A549 (cell line): ENCODE data around the gene SLC25A34. TPM values are rescaled to one million over a fixed set of nuclear protein-coding genes. Genes with fewer than 3 reads are reported as not detected.

Experiments used
- ATAC-seq, 2 experiments: fragments of 200-7000 bp in 1 of 2; fragments of >200 bp in 1 of 2; cut with Nextera tagmentation in 1 of 2; cut with Tn5 transposase in 1 of 2; 3 replicates each; pipeline versions ENCODE4 v1.8.0 to v1.9.1; 2018 to 2020; ENCODE audit warnings: mild to moderate bottlenecking in 1 of 2, moderate library complexity in 1 of 2
- CTCF ChIA-PET: fragments of 300-600 bp; sonication (Branson Sonifier 250); formaldehyde crosslinking; extraction: SDS; loops from one replicate; lab custom pipeline; 2021; ENCODE audit warnings: antibody characterized with exemption, inconsistent platforms; lab: Yijun Ruan, JAX
- POLR2A ChIA-PET: fragments of 350-600 bp; formaldehyde crosslinking; extraction: SDS; loops from one replicate; lab custom pipeline; 2021; ENCODE audit warnings: antibody characterized with exemption, inconsistent platforms; lab: Yijun Ruan, JAX
- DNase-seq, 2 experiments: peaks; one replicate each; pipeline versions ENCODE4 v3.0.0 to v3.0.0-alpha.2; 2011 to 2016; ENCODE audit warnings: low read depth in 1 of 2, low spot score in 1 of 2
- FAIRE-seq: peaks from 2 replicates; lab custom pipeline; 2011; peaks lifted over from hg19 to GRCh38; lab: Jason Lieb, UNC
- H3K27ac ChIP-seq, 2 experiments: fragments of >200 bp; sonication (Bioruptor Twin); formaldehyde crosslinking; 3 replicates each; pipeline ENCODE4 v1.5.1; 2016 to 2017
- H3K4me1 ChIP-seq: fragments of >200 bp; sonication (Bioruptor Twin); formaldehyde crosslinking; 3 replicates; pipeline ENCODE4 v1.6.1; 2016
- H3K4me2 ChIP-seq: fragments of >200 bp; sonication (Bioruptor Twin); formaldehyde crosslinking; 3 replicates; pipeline ENCODE4 v1.6.1; 2016
- H3K4me3 ChIP-seq: fragments of >200 bp; sonication (Bioruptor Twin); formaldehyde crosslinking; 3 replicates; pipeline ENCODE4 v1.5.1; 2016
- H3K9me3 ChIP-seq: fragments of >200 bp; sonication (Bioruptor Twin); formaldehyde crosslinking; 3 replicates; pipeline ENCODE4 v1.6.1; 2016
- BHLHE40 ChIP-seq: IDR thresholded peaks from 2 replicates; pipeline ENCODE4 v1.6.1; 2012; ENCODE audit warnings: low read depth, low read length, inconsistent platforms
- CBX8 ChIP-seq: fragments of 200-600 bp; sonication (generic); IDR thresholded peaks from 2 replicates; pipeline ENCODE4 v1.6.1; 2016
- FOXS1 ChIP-seq: fragments of 250-450 bp; sonication (Bioruptor Pico); IDR thresholded peaks from 2 replicates; pipeline ENCODE4 v1.5.0; 2020; ENCODE audit warnings: mild to moderate bottlenecking, moderate library complexity
- GATA3 ChIP-seq: IDR thresholded peaks from 2 replicates; pipeline ENCODE4 v1.6.1; 2012; ENCODE audit warnings: borderline replicate concordance
- HMGXB4 ChIP-seq: fragments of 250-450 bp; sonication (Bioruptor Pico); IDR thresholded peaks from 2 replicates; pipeline ENCODE4 v1.5.0; 2021; ENCODE audit warnings: mild to moderate bottlenecking, moderate library complexity, borderline replicate concordance
- HOXB5 ChIP-seq: fragments of 250-450 bp; sonication (Bioruptor Pico); IDR thresholded peaks from 2 replicates; pipeline ENCODE4 v1.5.0; 2020; ENCODE audit warnings: mild to moderate bottlenecking, moderate library complexity
- JUNB ChIP-seq: fragments of >200 bp; sonication (Bioruptor Twin); formaldehyde crosslinking; IDR thresholded peaks from 2 replicates; pipeline ENCODE4 v1.6.1; 2016
- KDM1A ChIP-seq: fragments of 200-600 bp; sonication (generic); IDR thresholded peaks from 2 replicates; pipeline ENCODE4 v1.6.1; 2016; ENCODE audit warnings: low read depth, mild to moderate bottlenecking
- KDM5A ChIP-seq: fragments of 200-600 bp; sonication (generic); IDR thresholded peaks from 2 replicates; pipeline ENCODE4 v1.6.1; 2016; ENCODE audit warnings: antibody characterized with exemption, mild to moderate bottlenecking
- MAX ChIP-seq: IDR thresholded peaks from 2 replicates; pipeline ENCODE4 v1.6.1; 2012
- MAZ ChIP-seq: fragments of 150-350 bp; IDR thresholded peaks from 2 replicates; pipeline ENCODE4 v1.6.1; 2014; ENCODE audit warnings: antibody characterized with exemption, low read depth, low read length, borderline replicate concordance
- MYC ChIP-seq: IDR thresholded peaks from 2 replicates; pipeline ENCODE4 v1.6.1; 2012; ENCODE audit warnings: mild to moderate bottlenecking, inconsistent platforms, low read length, improper control_type of control experiment, borderline replicate concordance
- NFE2L2 ChIP-seq: fragments of 150-350 bp; conservative IDR thresholded peaks from 2 replicates; pipeline ENCODE4 v1.6.1; 2014; ENCODE audit warnings: low read length
- PHF8 ChIP-seq: fragments of 200-600 bp; sonication (generic); IDR thresholded peaks from 2 replicates; pipeline ENCODE4 v1.6.1; 2016; ENCODE audit warnings: low read depth, mild to moderate bottlenecking, antibody characterized with exemption, moderate library complexity, borderline replicate concordance
- POLR2AphosphoS2 ChIP-seq: conservative IDR thresholded peaks from 2 replicates; pipeline ENCODE4 v1.6.1; 2012; ENCODE audit warnings: low read length, improper control_type of control experiment, inconsistent platforms
- RNF2 ChIP-seq: fragments of 200-600 bp; sonication (generic); IDR thresholded peaks from 2 replicates; pipeline ENCODE4 v1.6.1; 2016; ENCODE audit warnings: low read depth, mild to moderate bottlenecking, antibody characterized with exemption, moderate library complexity, borderline replicate concordance
- SMC3 ChIP-seq: fragments of >200 bp; sonication (Bioruptor Twin); formaldehyde crosslinking; IDR thresholded peaks from 3 replicates; pipeline ENCODE4 v1.6.1; 2018; ENCODE audit warnings: inconsistent platforms
- SREBF2 ChIP-seq: fragments of 450-650 bp; IDR thresholded peaks from 2 replicates; pipeline ENCODE4 v1.6.1; 2014; ENCODE audit warnings: mild to moderate bottlenecking, moderate library complexity
- WGBS: methylation state at CpG from one replicate; pipeline ENCODE4 v1.1.6; 2017; ENCODE audit errors: missing lambda C conversion rate; 5-methylcytosine and 5-hydroxymethylcytosine counted together
- polyA minus RNA-seq: library from RNA; depleted of rRNA, polyadenylated mRNA; stranded (reverse); fragments of >200 nt; gene quantifications from 2 replicates; pipeline ENCODE4 v1.2.3, GENCODE V29; 2011; rRNA and poly(A)+ RNA removed
- polyA plus RNA-seq, 4 experiments: library from polyadenylated mRNA; depleted of rRNA in 3 of 4; stranded (reverse); fragments of >200 nt; fragmentation: RNase III in 1 of 4; extraction: RNeasy Plus Mini Kit Qiagen cat#74134 plus additional on column Dnase treatment in 1 of 4; gene quantifications; 2 replicates in 3 of 4; 3 replicates in 1 of 4; pipeline ENCODE4 v1.2.3, GENCODE V29; 2011 to 2017
- TF ChIP-seq, protein P1 (sequence below): fragments of >200 bp; sonication (Bioruptor Twin); formaldehyde crosslinking; IDR thresholded peaks from 3 replicates; pipeline ENCODE4 v1.6.1; 2016
- TF ChIP-seq, protein P2 (sequence below): fragments of >200 bp; sonication (Bioruptor Twin); formaldehyde crosslinking; IDR thresholded peaks from 2 replicates; pipeline ENCODE4 v1.6.1; 2016
- TF ChIP-seq, protein P3 (sequence below): fragments of 200-600 bp; sonication (generic); IDR thresholded peaks from 2 replicates; pipeline ENCODE4 v1.6.1; 2016; ENCODE audit warnings: antibody characterized with exemption, mild to moderate bottlenecking, moderate library complexity

The SLC25A34 gene
- 0.12 and 0.19 TPM in 2 replicates for polyA plus RNA-seq (2011; rRNA removed)
- 0.19 and 0.22 TPM in 2 replicates for polyA plus RNA-seq (2012; cell fraction: cytosol; rRNA removed)
- 1.2 and 2.0 TPM in 2 replicates for polyA plus RNA-seq (2012; cell fraction: nucleus; rRNA removed)
- 0.19 to 0.31 TPM (median 0.26 TPM) in 3 replicates for polyA plus RNA-seq (2017; fragmentation: RNase III; extraction: RNeasy Plus Mini Kit Qiagen cat#74134 plus additional on column Dnase treatment)
- not detected in 2 replicates for polyA minus RNA-seq

DNA sequence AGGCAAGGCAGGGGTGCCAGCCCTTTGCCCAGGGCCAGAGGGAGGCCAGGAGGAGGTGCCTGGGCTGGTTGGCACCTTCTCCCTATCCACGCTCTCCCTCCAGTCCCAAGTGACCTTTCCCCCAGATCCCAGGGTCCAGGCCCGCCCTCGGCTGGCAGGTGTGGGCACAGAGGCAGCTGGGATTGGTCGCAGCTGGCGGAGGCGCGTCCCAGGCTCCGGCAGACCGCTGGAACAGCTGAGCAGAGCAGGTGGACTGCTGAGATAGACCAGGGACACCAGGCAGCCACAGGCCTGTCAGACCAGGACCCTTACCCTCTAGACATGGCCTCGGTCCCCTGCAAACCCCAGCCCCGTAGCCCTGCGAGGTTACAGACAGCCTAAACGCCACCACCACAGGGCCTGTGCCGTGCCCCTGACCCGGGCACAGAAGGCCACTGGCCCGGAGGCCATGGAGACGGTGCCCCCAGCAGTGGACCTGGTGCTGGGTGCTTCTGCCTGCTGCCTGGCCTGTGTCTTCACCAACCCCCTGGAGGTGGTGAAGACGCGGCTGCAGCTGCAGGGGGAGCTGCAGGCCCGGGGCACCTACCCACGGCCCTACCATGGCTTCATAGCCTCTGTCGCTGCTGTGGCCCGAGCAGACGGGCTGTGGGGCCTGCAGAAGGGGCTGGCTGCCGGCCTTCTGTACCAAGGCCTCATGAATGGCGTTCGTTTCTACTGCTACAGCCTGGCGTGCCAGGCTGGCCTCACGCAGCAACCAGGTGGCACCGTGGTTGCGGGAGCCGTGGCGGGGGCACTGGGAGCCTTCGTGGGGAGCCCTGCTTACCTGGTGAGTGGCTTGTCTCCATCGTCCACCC lies at the start of gene SLC25A34:
SLC25A34 (plus strand) TSS at position 221 of the 854 bp plus-strand sequence; CDS start at position 449, 228 bp downstream.
- 95% methylated on average over 4 of the region's 35 CpGs for WGBS

DNA sequence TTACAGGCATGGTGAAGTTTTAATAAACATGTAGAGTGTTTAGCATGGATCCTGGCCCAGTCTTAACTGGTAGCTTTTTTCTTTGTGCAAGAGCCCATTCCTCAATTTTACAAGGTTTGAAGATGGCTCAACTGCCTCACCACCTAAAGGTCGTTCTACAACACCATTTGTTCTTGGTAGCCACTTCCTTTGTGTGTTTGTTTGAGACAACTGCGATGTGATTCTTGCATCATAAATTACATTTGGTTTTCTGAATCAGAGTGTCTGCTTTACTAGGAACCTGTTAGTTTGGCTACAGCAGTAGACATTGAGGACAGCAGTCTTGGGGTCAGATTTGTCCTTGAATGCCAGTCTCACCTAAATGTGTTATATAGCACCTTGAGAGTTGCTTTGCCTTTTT lies 48.6 kb upstream of the SLC25A34 start:
- Histone ChIP-seq H3K4me1 (peaks cover 14% of the 10 kb centered on the region; the same call in 2 of the 3 replicates), H3K4me3 (no peak overlapping the region), H3K9me3 (no peaks in the 10 kb centered on the region), H3K4me2 (no peak overlapping the region), H3K27ac (no peak overlapping the region)
- POLR2A ChIA-PET: no interaction called here
- CTCF ChIA-PET: no interaction called here
- DNase-seq (no peak), ATAC-seq (no peak), FAIRE-seq (no peak)
- WGBS: 56% methylated on average over 2 of the region's 2 CpGs
- TF ChIP-seq CBX8 (no peak), HMGXB4 (CRISPR knock-in tag) (no peak), SMC3 (no peak), MYC (no peak), JUNB (no peak)

More for the DNA sequence above, at the start of gene SLC25A34:
- H3K4me3 ChIP-seq: no peak within 1 kb of the TSS
- CTCF ChIA-PET: interaction anchor here (0.5 kb wide), 1 partner anchor 266 kb away, joined by 3 read pairs; no protein-coding TSS in a partner anchor
- H3K27ac ChIP-seq: no peak within 1 kb of the TSS
- no peak within 1 kb of the TSS for H3K4me2 ChIP-seq
- no peaks in the 10 kb centered on the region for H3K9me3 ChIP-seq
- H3K4me1 ChIP-seq: no peaks in the 10 kb centered on the region
- POLR2A ChIA-PET: no interaction called here
- FAIRE-seq: no peak
- ATAC-seq: peak in 1 of 2 experiments; percentile 8; a peak in 2 of 6 replicates
- TF ChIP-seq KDM1A: no peak
- TF ChIP-seq BHLHE40: no peak
- TF ChIP-seq, protein P1, sequence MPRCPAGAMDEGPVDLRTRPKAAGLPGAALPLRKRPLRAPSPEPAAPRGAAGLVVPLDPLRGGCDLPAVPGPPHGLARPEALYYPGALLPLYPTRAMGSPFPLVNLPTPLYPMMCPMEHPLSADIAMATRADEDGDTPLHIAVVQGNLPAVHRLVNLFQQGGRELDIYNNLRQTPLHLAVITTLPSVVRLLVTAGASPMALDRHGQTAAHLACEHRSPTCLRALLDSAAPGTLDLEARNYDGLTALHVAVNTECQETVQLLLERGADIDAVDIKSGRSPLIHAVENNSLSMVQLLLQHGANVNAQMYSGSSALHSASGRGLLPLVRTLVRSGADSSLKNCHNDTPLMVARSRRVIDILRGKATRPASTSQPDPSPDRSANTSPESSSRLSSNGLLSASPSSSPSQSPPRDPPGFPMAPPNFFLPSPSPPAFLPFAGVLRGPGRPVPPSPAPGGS: no peak
- no peak for TF ChIP-seq POLR2AphosphoS2
- TF ChIP-seq MAX: no peak
- TF ChIP-seq NFE2L2: no peak
- no peak for TF ChIP-seq FOXS1
- TF ChIP-seq, protein P2, sequence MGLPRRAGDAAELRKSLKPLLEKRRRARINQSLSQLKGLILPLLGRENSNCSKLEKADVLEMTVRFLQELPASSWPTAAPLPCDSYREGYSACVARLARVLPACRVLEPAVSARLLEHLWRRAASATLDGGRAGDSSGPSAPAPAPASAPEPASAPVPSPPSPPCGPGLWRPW: no peak
- no peak for TF ChIP-seq GATA3
- TF ChIP-seq, protein P3, sequence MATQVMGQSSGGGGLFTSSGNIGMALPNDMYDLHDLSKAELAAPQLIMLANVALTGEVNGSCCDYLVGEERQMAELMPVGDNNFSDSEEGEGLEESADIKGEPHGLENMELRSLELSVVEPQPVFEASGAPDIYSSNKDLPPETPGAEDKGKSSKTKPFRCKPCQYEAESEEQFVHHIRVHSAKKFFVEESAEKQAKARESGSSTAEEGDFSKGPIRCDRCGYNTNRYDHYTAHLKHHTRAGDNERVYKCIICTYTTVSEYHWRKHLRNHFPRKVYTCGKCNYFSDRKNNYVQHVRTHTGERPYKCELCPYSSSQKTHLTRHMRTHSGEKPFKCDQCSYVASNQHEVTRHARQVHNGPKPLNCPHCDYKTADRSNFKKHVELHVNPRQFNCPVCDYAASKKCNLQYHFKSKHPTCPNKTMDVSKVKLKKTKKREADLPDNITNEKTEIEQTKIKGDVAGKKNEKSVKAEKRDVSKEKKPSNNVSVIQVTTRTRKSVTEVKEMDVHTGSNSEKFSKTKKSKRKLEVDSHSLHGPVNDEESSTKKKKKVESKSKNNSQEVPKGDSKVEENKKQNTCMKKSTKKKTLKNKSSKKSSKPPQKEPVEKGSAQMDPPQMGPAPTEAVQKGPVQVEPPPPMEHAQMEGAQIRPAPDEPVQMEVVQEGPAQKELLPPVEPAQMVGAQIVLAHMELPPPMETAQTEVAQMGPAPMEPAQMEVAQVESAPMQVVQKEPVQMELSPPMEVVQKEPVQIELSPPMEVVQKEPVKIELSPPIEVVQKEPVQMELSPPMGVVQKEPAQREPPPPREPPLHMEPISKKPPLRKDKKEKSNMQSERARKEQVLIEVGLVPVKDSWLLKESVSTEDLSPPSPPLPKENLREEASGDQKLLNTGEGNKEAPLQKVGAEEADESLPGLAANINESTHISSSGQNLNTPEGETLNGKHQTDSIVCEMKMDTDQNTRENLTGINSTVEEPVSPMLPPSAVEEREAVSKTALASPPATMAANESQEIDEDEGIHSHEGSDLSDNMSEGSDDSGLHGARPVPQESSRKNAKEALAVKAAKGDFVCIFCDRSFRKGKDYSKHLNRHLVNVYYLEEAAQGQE: no peak
- no peak for TF ChIP-seq KDM5A
- TF ChIP-seq PHF8: no peak
- no peak for TF ChIP-seq SREBF2
- no peak for TF ChIP-seq MAZ
- TF ChIP-seq RNF2: no peak
- TF ChIP-seq HOXB5 (CRISPR knock-in tag): no peak
- TF ChIP-seq, all 56 proteins: peak for 0
- DNase-seq: no peak
